ENCODE measurements around the gene ANK2. TPM values are rescaled to one million over a fixed set of nuclear protein-coding genes. Genes with fewer than 3 reads are reported as not detected.
A peak's percentile ranks its signal among the peaks of the same experiment; 100 is the strongest.

ANK2 gene
- total and polyA plus RNA-seq, 2 of the 13 experiments (the other 11 are each of a cell fraction or from before 2014, with no cell fraction given) = 2.7 to 15.1 TPM

- TF ChIP-seq CBX1 (IDR thresholded peaks at IDR 0.05; ENCODE audit: low read depth) (no peak), ZNF383 (CRISPR knock-in tag; IDR thresholded peaks at IDR 0.05; ENCODE audit: borderline replicate concordance) (no peak), KLF13 (CRISPR knock-in tag; IDR thresholded peaks at IDR 0.05) (no peak), BORCS8-MEF2B (CRISPR knock-in tag; IDR thresholded peaks at IDR 0.05) (no peak), ZNF335 (CRISPR knock-in tag; IDR thresholded peaks at IDR 0.05) (no peak), MLX (CRISPR knock-in tag; IDR thresholded peaks at IDR 0.05) (no peak), ZNF143 (CRISPR knock-in tag; IDR thresholded peaks at IDR 0.05) (no peak), ZNF607 (CRISPR knock-in tag; IDR thresholded peaks at IDR 0.05; ENCODE audit: borderline replicate concordance) (no peak)
Measured at GRCh38 chr4:113327494-113327893, 278.0 kb downstream of the ANK2 start (continued).

GRCh38 chr4:113328514-113328913 lies 279.1 kb downstream of the ANK2 start:
- Histone ChIP-seq H4K20me1 (ENCODE audit: insufficient read depth, low read length) (no peaks in the 10 kb centered on the region), H3K9me3 (ENCODE audit: low read length) (no peaks in the 10 kb centered on the region), H3K27ac (ENCODE audit: extremely low read length, insufficient read depth, low read length) (no peak overlapping the region), H3K4me1 (ENCODE audit: insufficient read depth, low read length) (no peaks in the 10 kb centered on the region), H3K36me3 (replicated peaks in 1 of 2; ENCODE audit: control insufficient read depth in 1 of 2, insufficient read depth in 2 of 2, low read length in 2 of 2) (no peaks in the 10 kb centered on the region), H3K27me3 (ENCODE audit: control insufficient read depth in 1 of 2, insufficient read depth in 2 of 2, low read length in 2 of 2) (no peaks in the 10 kb centered on the region), H2AFZ (ENCODE audit: low read length) (no peak overlapping the region), H3K79me2 (ENCODE audit: insufficient read depth, low read length) (no peaks in the 10 kb centered on the region), H3K4me3 (replicated peaks in 1 of 3; ENCODE audit: insufficient read depth in 1 of 3, low read depth in 2 of 3, low read length in 3 of 3) (no peak overlapping the region), H3K9ac (ENCODE audit: insufficient read depth, low read depth, low read length) (no peak overlapping the region), H3K4me2 (ENCODE audit: low read depth, low read length) (no peak overlapping the region)
- ChIA-PET CTCF (ENCODE audit: low intra/inter-chr PET ratio, low total read pairs) (interaction anchor here (1.3 to 1.4 kb wide), 2 partner anchors 50 to 222 kb away, joined by 4 to 8 read pairs; no protein-coding TSS in a partner anchor), POLR2A (no interaction called here)
- FAIRE-seq (no peak), ATAC-seq (peak; percentile 94), DNase-seq (ENCODE audit: low spot score) (peak; percentile 15)
- no peak for TF ChIP-seq ZNF777 (CRISPR knock-in tag; IDR thresholded peaks at IDR 0.05)
- TF ChIP-seq KDM2A (CRISPR knock-in tag; IDR thresholded peaks at IDR 0.05; ENCODE audit: borderline replicate concordance, low read depth) = no peak
- TF ChIP-seq STAG1 (CRISPR knock-in tag; IDR thresholded peaks at IDR 0.05) = peak; percentile 69
- TF ChIP-seq CTCF (CRISPR knock-in tag; IDR thresholded peaks at IDR 0.05) = peak; percentile 38
- TF ChIP-seq RXRA (CRISPR knock-in tag; IDR thresholded peaks at IDR 0.05) = no peak
- in situ Hi-C loops (cut with HindIII; ENCODE audit: extremely low pct_ligation_motif_present, low pct_unique_long_range_greater_than_20kb) (no loop called here), intact Hi-C loops (cut with micrococcal nuclease; ENCODE audit: unreplicated experiment) (loop anchor here (1.0 kb wide), 1 partner anchor 222 kb away; no protein-coding TSS in a partner anchor)
- WGBS (ENCODE audit: low lambda C conversion rate) = 74% methylated on average over 3 of the region's 3 CpGs
- BruUV-seq (replicated peaks) = no TSS peak
